Measurements from ENCODE around the gene PTPN20. TPM values are rescaled to one million over a fixed set of nuclear protein-coding genes. Genes with fewer than 3 reads are reported as not detected.
"Not testable (repeated sequence)": the region's sequence is repeated elsewhere in the genome, so short reads cannot be mapped to it uniquely, and the experiment has no call there.

The PTPN20 gene
- polyA plus RNA-seq, 4 donors: 2.2 to 4.0 (median 2.9) TPM

- not testable (repeated sequence) for DNase-seq (ENCODE audit: low read depth in 4 of 4, low spot score in 3 of 4)
Measured at GRCh38 chr10:46948687-46949518, 37.7 kb downstream of the PTPN20 start.

GRCh38 chr10:46952540-46952939, 41.3 kb downstream of the PTPN20 start:
- not testable (repeated sequence) for DNase-seq (ENCODE audit: low read depth in 4 of 4, low spot score in 3 of 4)

GRCh38 chr10:46960742-46961141, 49.5 kb downstream of the PTPN20 start:
- DNase-seq (ENCODE audit: low read depth in 4 of 4, low spot score in 3 of 4): not testable (repeated sequence)

GRCh38 chr10:46963356-46963755, 52.1 kb downstream of the PTPN20 start:
- not testable (repeated sequence) for DNase-seq (ENCODE audit: low read depth in 4 of 4, low spot score in 3 of 4)

GRCh38 chr10:46967013-46967412, 55.8 kb downstream of the PTPN20 start:
- not testable (repeated sequence) for DNase-seq (ENCODE audit: low read depth in 4 of 4, low spot score in 3 of 4)

- not testable (repeated sequence) for DNase-seq (ENCODE audit: low read depth in 4 of 4, low spot score in 3 of 4)
Measured at GRCh38 chr10:46980223-46980622, 69.0 kb downstream of the PTPN20 start.

- not testable (repeated sequence) for DNase-seq (ENCODE audit: low read depth in 4 of 4, low spot score in 3 of 4)
Measured at GRCh38 chr10:46987233-46987924, 76.2 kb downstream of the PTPN20 start.

- DNase-seq (ENCODE audit: low read depth in 4 of 4, low spot score in 3 of 4): no peak
Measured at GRCh38 chr10:46992803-46993561, 81.8 kb downstream of the PTPN20 start.

GRCh38 chr10:46995234-46995633, 84.0 kb downstream of the PTPN20 start:
- no peak for DNase-seq (ENCODE audit: low read depth in 4 of 4, low spot score in 3 of 4)

- DNase-seq (ENCODE audit: low read depth in 4 of 4, low spot score in 3 of 4): no peak
Measured at GRCh38 chr10:46998192-46998591, 87.0 kb downstream of the PTPN20 start.

GRCh38 chr10:46998595-46998994, 87.4 kb downstream of the PTPN20 start:
- no peak for DNase-seq (ENCODE audit: low read depth in 4 of 4, low spot score in 3 of 4)

GRCh38 chr10:46999217-46999616, 88.0 kb downstream of the PTPN20 start:
- no peak for DNase-seq (ENCODE audit: low read depth in 4 of 4, low spot score in 3 of 4)

GRCh38 chr10:47008769-47009168, 97.5 kb downstream of the PTPN20 start:
- DNase-seq (ENCODE audit: low read depth in 4 of 4, low spot score in 3 of 4): no peak

GRCh38 chr10:47009215-47009838, 98.1 kb downstream of the PTPN20 start:
- DNase-seq (ENCODE audit: low read depth in 4 of 4, low spot score in 3 of 4): no peak

GRCh38 chr10:47010036-47010435, 98.8 kb downstream of the PTPN20 start:
- no peak for DNase-seq (ENCODE audit: low read depth in 4 of 4, low spot score in 3 of 4)

GRCh38 chr10:47012214-47012613, 101.0 kb downstream of the PTPN20 start:
- DNase-seq (ENCODE audit: low read depth in 4 of 4, low spot score in 3 of 4): no peak

- DNase-seq (ENCODE audit: low read depth in 4 of 4, low spot score in 3 of 4): no peak
Measured at GRCh38 chr10:47013507-47014154, 102.4 kb downstream of the PTPN20 start.

GRCh38 chr10:47015404-47015803, 104.2 kb downstream of the PTPN20 start:
- no peak for DNase-seq (ENCODE audit: low read depth in 4 of 4, low spot score in 3 of 4)

- DNase-seq (ENCODE audit: low read depth in 4 of 4, low spot score in 3 of 4): no peak
Measured at GRCh38 chr10:47016564-47016963, 105.3 kb downstream of the PTPN20 start.
